Regular cardiac myocyte (primary cell): ENCODE results near the gene PSG4. TPM values are rescaled to one million over a fixed set of nuclear protein-coding genes. Genes with fewer than 3 reads are reported as not detected.

Experiments used
- total RNA-seq: library from RNA; depleted of rRNA; stranded (reverse); fragments of >200 nt; gene quantifications from 2 replicates; pipeline ENCODE4 v1.2.3, GENCODE V29; 2014

PSG4 gene
- total RNA-seq, result 10.4 and 12.4 TPM in 2 replicates

DNA sequence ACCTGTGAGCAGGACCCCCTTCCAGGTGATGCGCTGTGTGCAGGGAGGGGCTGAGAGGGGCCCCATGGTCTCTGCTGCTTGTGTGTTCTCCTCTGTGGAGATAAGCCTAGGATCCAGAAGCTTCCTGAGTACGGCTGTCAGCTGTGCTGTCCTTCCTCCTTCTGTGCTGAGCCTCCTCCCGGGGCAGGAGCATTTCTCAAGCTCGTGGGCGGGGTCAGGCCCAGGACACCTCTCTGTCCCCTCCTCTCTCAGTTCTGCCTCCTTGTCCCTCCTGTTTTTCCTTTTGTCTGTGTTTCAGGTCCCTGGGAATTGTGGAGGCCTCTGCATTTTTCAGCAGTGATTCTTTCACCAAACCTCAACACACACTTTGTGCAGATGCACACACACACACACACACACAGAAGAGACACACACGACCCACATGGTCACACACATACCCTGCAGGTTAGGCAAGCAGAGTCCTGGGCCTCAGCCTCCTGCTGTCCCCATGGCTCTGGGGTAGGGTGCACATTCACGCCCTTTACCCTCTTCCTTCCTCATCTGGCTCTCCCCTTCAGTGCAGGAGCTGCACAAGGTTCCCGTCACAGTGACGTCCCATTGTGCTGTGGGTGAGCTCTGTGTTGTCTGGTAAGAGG, at the start of gene PSG4:
PSG4 (minus strand) TSS at position 168 of the 635 bp plus-strand sequence; CDS start at position 66, 102 bp downstream.

DNA sequence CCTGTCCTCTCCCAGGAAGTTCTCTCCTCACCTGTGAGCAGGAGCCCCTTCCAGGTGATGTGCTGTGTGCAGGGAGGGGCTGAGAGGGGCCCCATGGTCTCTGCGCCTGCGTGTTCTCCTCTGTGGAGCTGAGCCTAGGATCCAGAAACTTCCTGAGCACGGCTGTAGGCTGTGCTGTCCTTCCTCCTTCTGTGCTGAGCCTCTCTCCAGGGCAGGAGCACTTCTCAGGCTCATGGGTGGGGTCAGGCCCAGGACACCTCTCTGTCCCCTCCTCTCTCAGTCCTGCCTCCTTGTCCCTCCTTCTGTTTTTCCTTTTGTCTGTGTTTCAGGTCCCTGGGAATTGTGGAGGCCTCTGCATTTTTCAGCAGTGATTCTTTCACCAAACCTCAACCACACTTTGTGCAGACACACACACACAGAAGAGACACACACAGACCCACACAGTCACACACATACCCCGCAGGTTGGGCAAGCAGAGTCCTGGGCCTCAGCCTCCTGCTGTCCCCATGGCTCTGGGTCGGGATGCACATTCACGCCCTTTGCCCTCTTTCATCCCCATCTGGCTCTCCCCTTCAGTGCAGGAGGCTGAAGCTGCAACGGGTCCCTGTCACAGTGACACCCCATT, 19.0 kb downstream of the PSG4 start, which contains the start of gene PSG5:
PSG5 (minus strand) TSS at position 226 of the 625 bp plus-strand sequence; CDS start at position 95, 131 bp downstream.

Other genes starting within 250 kb of the PSG4 start
- gene PSG11, start 179.2 kb downstream of the PSG4 start, total RNA-seq, result under 0.01 TPM in 1 of 2 replicates, not detected in the other
- 0.19 and 0.56 TPM in 2 replicates for gene PSG2, start 122.9 kb downstream of the PSG4 start, total RNA-seq
- gene PSG5, start 19.1 kb downstream of the PSG4 start, total RNA-seq, result 4.6 and 6.8 TPM in 2 replicates
- gene PSG9, start 63.9 kb upstream of the PSG4 start, total RNA-seq, result under 0.01 and 0.56 TPM in 2 replicates
- gene CD177, start 148.0 kb upstream of the PSG4 start, total RNA-seq, result under 0.01 and 0.28 TPM in 2 replicates
- not detected in 2 replicates for gene TEX101, start 209.3 kb upstream of the PSG4 start, total RNA-seq